HG03565 (cell line): ENCODE data around the gene FIBP.
"Not testable (repeated sequence)": the region's sequence is repeated elsewhere in the genome, so short reads cannot be mapped to it uniquely, and the experiment has no call there.

ENCODE experiments used
- ATAC-seq: cut with Tn5 transposase; IDR thresholded peaks from one replicate; pipeline ENCODE4 v1.9.1; 2021; ENCODE audit warnings: mild to moderate bottlenecking, moderate library complexity; ENCODE audit not compliant: unreplicated experiment

Gene FIBP

GRCh38 chr11:65849366-65849765, 38.9 kb downstream of the FIBP start:
- ATAC-seq, result no peak

DNA sequence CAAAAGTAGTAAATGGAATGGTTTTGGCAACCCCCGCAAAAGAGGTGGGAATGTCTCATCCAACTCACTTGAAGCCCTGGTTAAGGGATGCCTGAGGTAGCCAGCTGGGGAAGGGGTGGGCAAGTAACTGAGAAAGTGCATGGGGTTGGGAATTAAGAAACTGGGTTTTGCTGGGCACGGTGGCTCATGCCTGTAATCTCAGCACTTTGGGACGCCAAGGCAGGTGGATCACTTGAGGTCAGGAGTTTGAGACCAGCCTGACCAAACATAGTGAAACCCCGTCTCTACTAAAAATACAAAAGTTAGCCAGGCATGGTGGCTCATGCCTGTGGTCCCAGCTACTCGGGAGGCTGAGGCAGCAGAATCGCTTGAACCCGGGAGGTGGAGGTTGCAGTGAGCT, 39.6 kb downstream of the FIBP start:
- ATAC-seq, result not testable (repeated sequence)

GRCh38 chr11:65847746-65848145, 40.5 kb downstream of the FIBP start:
- no peak for ATAC-seq

DNA sequence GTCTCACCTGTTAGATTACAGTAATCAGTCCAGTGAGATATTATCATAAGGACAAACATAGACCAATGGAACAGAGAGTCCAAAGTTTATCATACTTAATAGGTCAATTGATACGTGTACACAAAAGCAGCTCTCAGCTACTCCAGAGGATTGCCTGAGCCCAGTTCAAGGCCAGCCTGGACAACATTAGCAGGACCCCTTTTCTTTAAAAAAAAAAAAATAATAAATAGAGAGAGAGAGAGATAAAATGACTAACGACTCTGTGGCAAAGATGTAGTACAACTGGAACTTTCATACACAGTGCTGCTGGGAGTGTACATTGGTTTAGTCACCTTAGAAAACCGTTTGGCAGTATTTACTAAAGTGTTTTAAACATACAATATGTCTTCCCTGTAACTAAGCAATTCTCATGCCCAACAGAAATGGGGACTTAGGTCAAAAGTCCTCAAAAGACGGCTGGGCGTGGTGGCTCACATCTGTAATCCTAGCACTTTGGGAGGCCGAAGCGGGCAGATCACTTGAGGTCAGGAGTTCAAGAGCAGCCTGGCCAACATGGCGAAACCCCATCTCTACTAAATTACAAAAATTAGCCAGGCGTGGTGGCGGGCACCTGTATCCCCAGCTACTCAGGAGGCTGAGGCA, 43.9 kb downstream of the FIBP start:
- ATAC-seq, result no peak

GRCh38 chr11:65843811-65844210, 44.5 kb downstream of the FIBP start:
- ATAC-seq, result no peak

DNA sequence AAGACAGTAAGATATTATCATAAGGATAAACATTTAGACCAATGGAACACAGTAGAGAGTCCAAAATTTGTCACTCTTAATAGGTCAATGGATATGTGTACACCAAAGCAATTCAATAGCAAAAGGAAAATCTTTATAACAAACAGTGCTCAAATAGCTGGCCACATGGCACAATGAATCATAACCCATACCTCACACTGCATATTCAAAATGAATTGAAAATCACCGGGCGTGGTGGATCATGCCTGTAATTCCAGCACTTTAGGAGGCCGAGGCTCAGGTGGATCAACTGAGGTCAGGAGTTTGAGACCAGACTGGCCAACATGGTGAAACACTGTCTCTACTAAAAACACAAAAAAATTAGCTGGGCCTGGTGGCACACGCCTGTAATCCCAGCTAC, 46.1 kb downstream of the FIBP start:
- ATAC-seq, result no peak

GRCh38 chr11:65834202-65834601, 54.1 kb downstream of the FIBP start:
- no peak for ATAC-seq
